ENCODE data around the gene FAM20B. TPM values are rescaled to one million over a fixed set of nuclear protein-coding genes. Genes with fewer than 3 reads are reported as not detected.

Gene FAM20B
- total RNA-seq, 4 donors from 2014 or later = 39.6 to 60.3 (median 51.6) TPM

DNA sequence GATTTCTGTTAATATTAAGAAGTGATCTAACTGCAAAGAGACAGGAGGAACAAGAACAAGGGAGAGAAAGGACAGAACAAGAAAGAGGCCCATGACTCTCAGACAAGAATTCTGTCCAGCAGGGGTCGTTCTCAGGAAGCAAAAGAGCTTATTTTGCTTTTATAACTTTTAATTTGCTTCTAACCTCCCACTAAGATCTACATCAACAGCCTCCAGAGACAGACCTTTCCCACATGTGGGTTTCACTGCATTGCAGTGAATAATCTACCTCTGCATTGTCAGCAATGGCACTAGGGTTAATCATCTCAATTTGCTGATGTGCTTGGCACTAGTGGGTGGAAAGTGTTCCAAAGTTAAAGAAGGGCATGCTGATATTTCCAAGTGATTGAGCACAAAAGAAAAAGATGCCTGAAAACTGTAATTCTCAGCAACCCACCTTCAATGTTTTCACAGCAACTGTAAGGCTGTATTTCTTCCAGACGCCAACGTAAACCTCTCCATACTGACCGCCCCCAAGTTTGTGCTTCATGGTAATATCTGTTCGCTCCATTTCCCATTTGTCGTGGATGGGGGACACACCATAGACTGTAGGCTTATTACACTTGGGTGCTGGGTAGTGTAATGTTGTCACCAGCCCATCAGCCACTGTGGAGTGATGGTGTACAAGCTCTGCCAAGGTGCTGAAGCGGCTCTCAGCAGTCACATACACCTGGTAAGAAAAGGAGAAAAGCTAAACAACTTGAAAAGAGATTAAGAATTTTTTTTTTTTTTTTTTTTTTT, 95.7 kb downstream of the FAM20B start:
- TF ChIP-seq, protein P1, sequence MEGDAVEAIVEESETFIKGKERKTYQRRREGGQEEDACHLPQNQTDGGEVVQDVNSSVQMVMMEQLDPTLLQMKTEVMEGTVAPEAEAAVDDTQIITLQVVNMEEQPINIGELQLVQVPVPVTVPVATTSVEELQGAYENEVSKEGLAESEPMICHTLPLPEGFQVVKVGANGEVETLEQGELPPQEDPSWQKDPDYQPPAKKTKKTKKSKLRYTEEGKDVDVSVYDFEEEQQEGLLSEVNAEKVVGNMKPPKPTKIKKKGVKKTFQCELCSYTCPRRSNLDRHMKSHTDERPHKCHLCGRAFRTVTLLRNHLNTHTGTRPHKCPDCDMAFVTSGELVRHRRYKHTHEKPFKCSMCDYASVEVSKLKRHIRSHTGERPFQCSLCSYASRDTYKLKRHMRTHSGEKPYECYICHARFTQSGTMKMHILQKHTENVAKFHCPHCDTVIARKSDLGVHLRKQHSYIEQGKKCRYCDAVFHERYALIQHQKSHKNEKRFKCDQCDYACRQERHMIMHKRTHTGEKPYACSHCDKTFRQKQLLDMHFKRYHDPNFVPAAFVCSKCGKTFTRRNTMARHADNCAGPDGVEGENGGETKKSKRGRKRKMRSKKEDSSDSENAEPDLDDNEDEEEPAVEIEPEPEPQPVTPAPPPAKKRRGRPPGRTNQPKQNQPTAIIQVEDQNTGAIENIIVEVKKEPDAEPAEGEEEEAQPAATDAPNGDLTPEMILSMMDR (IDR thresholded peaks at IDR 0.05) = peak; percentile 53 to 83 (median 60)
- no peak for TF ChIP-seq POLR2A (IDR thresholded peaks at IDR 0.05)
- Histone ChIP-seq H3K4me3 (no peak overlapping the region), H3K4me1 (peaks cover 0 to 14% (median 7%) of the 10 kb centered on the region in 4 donors), H3K27me3 (no peaks in the 10 kb centered on the region), H3K27ac (peak overlapping the region in 2 of 4 donors; percentile 20 to 64), H3K36me3 (peaks cover 0 to 77% (median 0%) of the 10 kb centered on the region in 3 donors), H3K9me3 (no peaks in the 10 kb centered on the region)
- peak in 1 of 2 donors; percentile 81 for DNase-seq (ENCODE audit: low spot score in 2 of 2)
- WGBS, 2 donors = 68 to 70% methylated on average over 7 of the region's 7 CpGs

DNA sequence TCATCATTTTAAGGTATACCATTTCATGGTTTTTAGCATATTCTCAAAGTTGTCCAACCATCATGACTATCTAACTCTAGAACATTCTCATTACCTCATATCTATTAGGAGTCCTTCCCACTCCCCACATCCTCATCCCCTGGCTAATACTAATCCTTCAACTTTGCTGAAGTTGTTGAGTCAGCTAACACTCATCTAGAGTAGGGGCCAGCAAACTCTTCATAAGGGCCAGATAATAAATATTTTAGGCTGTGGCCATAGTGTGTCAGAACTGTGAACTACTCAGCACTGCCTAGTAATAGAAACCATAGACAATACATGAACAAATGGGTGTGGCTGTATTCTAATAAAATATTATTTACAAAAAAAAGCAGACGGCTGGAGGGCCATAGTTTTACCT, 99.2 kb downstream of the FAM20B start:
- H3K4me3 ChIP-seq = no peak overlapping the region
- H3K27ac ChIP-seq = no peak overlapping the region
- TF ChIP-seq, protein P1 (IDR thresholded peaks at IDR 0.05) = no peak
- TF ChIP-seq EP300 (IDR thresholded peaks at IDR 0.05) (no peak), POLR2A (IDR thresholded peaks at IDR 0.05) (no peak)
- DNase-seq (ENCODE audit: low spot score in 2 of 2) = no peak
- 83 to 89% methylated on average over 1 of the region's 1 CpG for WGBS, 2 donors
- H3K4me1 ChIP-seq = peaks cover 0 to 47% (median 20%) of the 10 kb centered on the region in 4 donors
- no peaks in the 10 kb centered on the region for H3K9me3 ChIP-seq
- peaks cover 0 to 44% (median 0%) of the 10 kb centered on the region in 3 donors for H3K36me3 ChIP-seq
- no peaks in the 10 kb centered on the region for H3K27me3 ChIP-seq

Other genes with a start within 250 kb of the FAM20B start
- 10 to 100 TPM; 25.2 to 40.8 (median 30.5) TPM for gene ANGPTL1, start 154.8 kb upstream of the FAM20B start, total RNA-seq
- 100 to 1,000 TPM in 1 of 4 donors, 10 to 100 TPM in 3; 72.1 to 115 (median 83.3) TPM for gene TOR3A, start 56.2 kb downstream of the FAM20B start, total RNA-seq
- gene ABL2, start 203.8 kb downstream of the FAM20B start, total RNA-seq = 10 to 100 TPM; 22.0 to 43.5 (median 27.0) TPM